ENCODE data around the gene PTPN1.

DNA sequence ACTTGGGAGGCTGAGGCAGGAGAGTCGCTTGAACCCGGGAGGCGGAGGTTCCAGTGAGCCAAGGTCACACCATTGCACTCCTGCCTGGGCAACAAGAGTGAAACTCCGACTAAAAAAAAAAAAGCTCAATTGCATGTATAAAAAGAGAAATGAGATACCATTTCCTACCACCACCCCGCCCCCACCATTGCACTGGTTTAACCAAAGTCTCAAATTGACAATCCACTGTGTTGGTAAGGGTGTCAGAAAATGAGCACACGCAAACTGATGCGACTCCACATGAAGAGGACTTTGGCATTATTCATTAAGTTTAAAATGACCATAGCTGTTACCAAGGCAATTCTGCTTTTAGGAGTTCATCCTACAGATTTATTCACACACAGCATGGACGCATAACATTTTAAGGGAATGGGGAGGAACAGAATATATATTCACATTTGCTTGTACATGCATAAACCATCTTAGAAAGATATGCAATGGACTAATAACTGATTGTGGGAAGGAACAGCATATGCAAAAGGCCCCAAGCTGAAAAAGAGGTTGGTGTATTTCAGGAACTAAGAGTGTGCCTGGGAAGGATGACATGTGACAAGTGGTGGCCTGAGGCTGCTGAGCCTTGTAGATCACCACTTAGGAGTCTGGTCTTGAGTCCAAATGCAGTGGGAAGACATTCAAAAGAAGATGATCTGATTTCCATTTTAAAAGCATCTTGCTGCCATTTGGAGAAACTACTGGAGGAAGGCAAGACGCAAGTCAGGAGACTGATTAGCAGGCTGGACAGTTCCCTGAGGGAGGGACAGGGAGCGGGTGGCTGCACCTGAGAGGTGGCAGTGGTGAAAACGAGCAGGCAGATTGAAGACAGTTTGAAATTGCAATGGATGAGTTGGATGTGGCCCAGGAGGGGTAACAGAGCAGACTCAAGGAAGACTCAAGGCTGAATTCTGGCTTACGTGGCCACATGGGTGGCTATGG lies 37.2 kb upstream of the PTPN1 start:
- no peak for TF ChIP-seq POLR2AphosphoS5 (IDR thresholded peaks at IDR 0.05; ENCODE audit: low read depth, low read length)
- TF ChIP-seq PAX5 (IDR thresholded peaks at IDR 0.05; ENCODE audit: insufficient read depth, low read length, severe bottlenecking): no peak
- no peak for TF ChIP-seq POLR2A (IDR thresholded peaks at IDR 0.05; ENCODE audit: low read depth, low read length)
- no peak for TF ChIP-seq SPI1 (IDR thresholded peaks at IDR 0.05; ENCODE audit: low read depth, low read length)
- no peak for TF ChIP-seq TAF1 (IDR thresholded peaks at IDR 0.05; ENCODE audit: low read depth, low read length)
